Measurements from ENCODE around the gene TTC22. TPM values are rescaled to one million over a fixed set of nuclear protein-coding genes. Genes with fewer than 3 reads are reported as not detected.

TTC22 gene
- total RNA-seq, 2 experiments from 2014 or later: 3.3 to 3.5 TPM

DNA sequence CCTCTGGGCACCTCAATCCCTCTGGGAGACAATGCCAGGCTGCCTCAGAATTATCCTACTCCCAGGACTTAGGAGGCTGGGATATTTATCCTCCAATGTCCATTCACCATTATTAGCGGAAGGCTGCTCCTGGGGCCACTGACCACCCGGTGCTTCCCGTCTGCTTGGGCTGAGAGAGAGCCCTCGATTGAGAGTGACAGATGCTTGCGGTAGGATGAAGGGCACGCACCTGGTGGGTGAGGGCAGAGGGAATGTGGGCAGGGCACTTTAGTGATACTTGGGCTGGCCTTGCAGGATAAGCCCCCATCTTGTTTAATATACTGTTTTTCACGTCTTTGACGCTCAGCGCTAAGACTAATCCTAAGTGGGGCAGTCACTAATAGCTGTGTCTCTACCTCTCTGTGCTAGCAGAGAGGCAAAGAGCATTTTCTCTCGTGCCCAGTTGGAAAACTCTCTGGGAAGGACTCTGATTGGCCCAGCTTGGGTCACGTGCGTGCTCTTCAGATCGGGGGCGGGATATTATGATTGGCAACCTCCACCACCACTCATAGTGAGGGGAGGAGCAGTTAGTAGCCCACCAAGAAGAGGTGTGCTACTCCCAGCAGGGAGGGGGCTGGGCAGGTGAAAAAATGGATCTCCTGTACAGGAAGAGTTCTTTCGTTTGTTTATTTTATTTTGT is 26.2 kb downstream of the TTC22 start:
- intact Hi-C loops (cut with micrococcal nuclease): no loop called here
- POLR2A ChIA-PET: interaction anchor here (0.9 kb wide), 1 partner anchor 10 kb away, joined by 4 read pairs; no protein-coding TSS in a partner anchor
- Mint-ChIP-seq H3K27ac (no peak overlapping the region), H3K4me1 (ENCODE audit: low read depth) (no peaks in the 10 kb centered on the region), H3K27me3 (no peaks in the 10 kb centered on the region), H3K36me3 (ENCODE audit: low read depth) (no peaks in the 10 kb centered on the region), H3K4me3 (no peak overlapping the region), H3K9me3 (no peaks in the 10 kb centered on the region)
- TF ChIP-seq, protein P1, sequence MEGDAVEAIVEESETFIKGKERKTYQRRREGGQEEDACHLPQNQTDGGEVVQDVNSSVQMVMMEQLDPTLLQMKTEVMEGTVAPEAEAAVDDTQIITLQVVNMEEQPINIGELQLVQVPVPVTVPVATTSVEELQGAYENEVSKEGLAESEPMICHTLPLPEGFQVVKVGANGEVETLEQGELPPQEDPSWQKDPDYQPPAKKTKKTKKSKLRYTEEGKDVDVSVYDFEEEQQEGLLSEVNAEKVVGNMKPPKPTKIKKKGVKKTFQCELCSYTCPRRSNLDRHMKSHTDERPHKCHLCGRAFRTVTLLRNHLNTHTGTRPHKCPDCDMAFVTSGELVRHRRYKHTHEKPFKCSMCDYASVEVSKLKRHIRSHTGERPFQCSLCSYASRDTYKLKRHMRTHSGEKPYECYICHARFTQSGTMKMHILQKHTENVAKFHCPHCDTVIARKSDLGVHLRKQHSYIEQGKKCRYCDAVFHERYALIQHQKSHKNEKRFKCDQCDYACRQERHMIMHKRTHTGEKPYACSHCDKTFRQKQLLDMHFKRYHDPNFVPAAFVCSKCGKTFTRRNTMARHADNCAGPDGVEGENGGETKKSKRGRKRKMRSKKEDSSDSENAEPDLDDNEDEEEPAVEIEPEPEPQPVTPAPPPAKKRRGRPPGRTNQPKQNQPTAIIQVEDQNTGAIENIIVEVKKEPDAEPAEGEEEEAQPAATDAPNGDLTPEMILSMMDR (IDR thresholded peaks at IDR 0.05): no peak
- DNase-seq: peak; percentile 37
- CTCF ChIA-PET: interaction anchor here (0.7 kb wide), 1 partner anchor 721 kb away, joined by 4 read pairs; the partner anchor contains the start of genes TCEANC2 and TMEM59
- ATAC-seq: peak; percentile 82

DNA sequence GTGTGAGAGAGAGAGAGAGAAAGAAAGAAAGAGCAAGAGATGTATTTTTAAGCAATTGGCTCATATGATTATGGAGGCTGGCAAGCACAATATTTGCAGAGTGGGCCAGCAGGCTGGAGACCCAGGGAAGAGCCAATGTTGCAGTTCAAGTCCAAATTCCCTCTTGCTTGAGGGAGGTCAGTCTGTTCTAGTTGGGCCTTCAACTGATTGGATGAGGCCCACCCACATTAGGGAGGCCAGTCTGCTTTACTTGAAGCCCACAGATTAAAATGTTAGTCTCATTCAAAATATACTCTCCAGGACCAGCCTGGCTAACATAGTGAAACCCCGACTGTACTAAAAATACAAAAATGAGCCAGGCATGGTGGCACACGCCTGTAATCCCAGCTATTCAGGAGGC is 28.2 kb downstream of the TTC22 start:
- POLR2A ChIA-PET: no interaction called here
- no peak overlapping the region for H3K27ac Mint-ChIP-seq
- H3K9me3 Mint-ChIP-seq: no peaks in the 10 kb centered on the region
- no peaks in the 10 kb centered on the region for H3K4me1 Mint-ChIP-seq (ENCODE audit: low read depth)
- TF ChIP-seq, protein P1 (IDR thresholded peaks at IDR 0.05): no peak
- no peak overlapping the region for H3K4me3 Mint-ChIP-seq
- no peaks in the 10 kb centered on the region for H3K27me3 Mint-ChIP-seq
- DNase-seq: no peak
- CTCF ChIA-PET: interaction anchor here (1.7 kb wide), 1 partner anchor 17 kb away, joined by 5 read pairs; no protein-coding TSS in a partner anchor
- ATAC-seq: no peak
- H3K36me3 Mint-ChIP-seq (ENCODE audit: low read depth): no peaks in the 10 kb centered on the region
- intact Hi-C loops (cut with micrococcal nuclease): no loop called here

DNA sequence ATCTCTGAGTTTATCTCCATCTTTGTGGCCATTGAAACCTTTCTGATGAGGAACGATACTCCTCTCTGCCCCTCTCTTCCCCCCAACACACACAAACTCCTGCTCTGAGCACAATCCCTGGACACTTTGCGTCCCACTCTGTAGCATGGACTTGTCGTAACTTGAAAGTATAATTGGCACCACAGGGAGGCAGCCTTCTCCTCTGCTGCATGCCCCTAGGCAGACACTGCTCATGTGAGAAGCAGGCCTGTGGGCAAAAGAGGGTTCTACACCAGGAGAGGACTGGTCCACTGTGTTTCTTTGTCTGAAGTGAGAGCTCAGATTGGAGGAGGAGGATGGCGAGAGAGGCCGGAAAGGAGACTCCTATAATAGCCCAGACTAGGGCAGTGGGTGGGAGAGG is 33.0 kb downstream of the TTC22 start:
- intact Hi-C loops (cut with micrococcal nuclease): no loop called here
- ChIA-PET CTCF (interaction anchor here (0.8 to 1.8 kb wide), 3 partner anchors 25 to 43 kb away, joined by 3 to 5 read pairs (median 3); partner anchors contain the start of gene TTC22), POLR2A (interaction anchor here (0.6 to 1.2 kb wide), 3 partner anchors 13 to 89 kb away, joined by 3 read pairs; no protein-coding TSS in a partner anchor)
- H3K27ac Mint-ChIP-seq: no peak overlapping the region
- H3K9me3 Mint-ChIP-seq: no peaks in the 10 kb centered on the region
- ATAC-seq (no peak), DNase-seq (peak; percentile 21)
- TF ChIP-seq, protein P1 (IDR thresholded peaks at IDR 0.05): no peak
- no peak overlapping the region for H3K4me3 Mint-ChIP-seq
- H3K4me1 Mint-ChIP-seq (ENCODE audit: low read depth): peaks cover 9% of the 10 kb centered on the region
- no peaks in the 10 kb centered on the region for H3K27me3 Mint-ChIP-seq
- H3K36me3 Mint-ChIP-seq (ENCODE audit: low read depth): peaks cover 1% of the 10 kb centered on the region

DNA sequence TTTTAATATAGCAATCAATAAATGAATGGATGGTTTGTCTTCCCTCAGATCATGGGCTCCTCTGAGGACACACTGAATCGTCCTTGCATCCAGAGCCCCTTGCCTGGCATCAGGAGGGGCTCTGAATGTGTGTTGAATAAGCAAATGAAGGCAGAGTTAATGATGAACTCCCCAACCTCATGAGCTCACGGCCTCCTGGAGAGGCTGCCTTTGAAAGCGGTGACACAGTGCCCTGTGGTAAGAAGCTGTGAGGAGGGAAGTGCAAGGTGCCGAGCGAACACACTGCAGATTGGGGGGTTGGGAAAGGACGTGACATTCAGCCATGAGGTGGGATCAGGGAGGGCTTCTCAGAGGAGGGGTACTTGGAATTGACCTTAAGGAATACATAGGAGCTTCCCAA is 33.6 kb downstream of the TTC22 start:
- POLR2A ChIA-PET: interaction anchor here (1.1 to 1.7 kb wide), 3 partner anchors 17 to 89 kb away, joined by 3 to 5 read pairs (median 3); no protein-coding TSS in a partner anchor
- H3K4me1 Mint-ChIP-seq (ENCODE audit: low read depth): peaks cover 14% of the 10 kb centered on the region

More for the DNA sequence above, 33.6 kb downstream of the TTC22 start:
- H3K36me3 Mint-ChIP-seq (ENCODE audit: low read depth): peaks cover 4% of the 10 kb centered on the region
- DNase-seq (no peak), ATAC-seq (no peak)
- H3K4me3 Mint-ChIP-seq: no peak overlapping the region
- no peaks in the 10 kb centered on the region for H3K27me3 Mint-ChIP-seq
- CTCF ChIA-PET: interaction anchor here (1.0 to 2.0 kb wide), 3 partner anchors 25 to 43 kb away, joined by 3 to 7 read pairs (median 5); no protein-coding TSS in a partner anchor
- no peak overlapping the region for H3K27ac Mint-ChIP-seq
- TF ChIP-seq, protein P1 (IDR thresholded peaks at IDR 0.05): no peak
- intact Hi-C loops (cut with micrococcal nuclease): no loop called here
- no peaks in the 10 kb centered on the region for H3K9me3 Mint-ChIP-seq

Data from activated CD8-positive, alpha-beta T cell treated with anti-CD3 and anti-CD28 coated beads for 36 hours (primary cell).